Gastroesophageal sphincter (tissue), 4 donors: ENCODE measurements around the gene SLC25A12. TPM values are rescaled to one million over a fixed set of nuclear protein-coding genes. Genes with fewer than 3 reads are reported as not detected.
A peak's percentile ranks its signal among the peaks of the same experiment; 100 is the strongest.

Experiments
- ATAC-seq: fragments of 150-250 bp; one replicate; pipeline ENCODE4 v1.9.1; 2016; ENCODE audit warnings: mild to moderate bottlenecking, moderate library complexity
- H3K27ac ChIP-seq, 4 donors: fragments of 200-600 bp; sonication (generic) in 3 of 4; 1 replicate in 3 of 4; 2 replicates in 1 of 4; pipeline ENCODE4 v1.5.1; 2016 to 2019
- H3K27me3 ChIP-seq: fragments of 200-600 bp; sonication (generic); one replicate; pipeline ENCODE4 v1.5.1; 2019
- H3K36me3 ChIP-seq, 2 donors: fragments of 200-600 bp; sonication (generic); one replicate each; pipeline ENCODE4 v1.5.1; 2019; ENCODE audit warnings: control low read depth in 1 of 2
- H3K4me1 ChIP-seq, 3 donors: fragments of 200-600 bp; sonication (generic); 1 replicate in 2 of 3; 2 replicates in 1 of 3; pipeline ENCODE4 v1.5.1; 2016 to 2019; ENCODE audit warnings: control low read depth in 2 of 3
- H3K4me3 ChIP-seq, 2 donors: fragments of 200-600 bp; sonication (generic); one replicate each; pipeline ENCODE4 v1.5.1; 2019; ENCODE audit warnings: mild to moderate bottlenecking in 1 of 2, moderate library complexity in 1 of 2
- H3K9me3 ChIP-seq, 3 donors: fragments of 200-600 bp; sonication (generic); one replicate each; pipeline ENCODE4 v1.5.1; 2017 to 2019; ENCODE audit warnings: control low read depth in 2 of 3
- EP300 ChIP-seq: sonication (generic); formaldehyde crosslinking; IDR thresholded peaks from one replicate; pipeline ENCODE4 v1.6.1; 2017; ENCODE audit warnings: antibody characterized with exemption, mild to moderate bottlenecking
- POLR2A ChIP-seq, 2 donors: fragments of 450-650 bp; IDR thresholded peaks; one replicate each; pipeline ENCODE4 v1.6.1; 2017; ENCODE audit warnings: antibody characterized with exemption in 2 of 2, mild to moderate bottlenecking in 2 of 2, moderate library complexity in 1 of 2
- POLR2AphosphoS5 ChIP-seq: sonication (generic); formaldehyde crosslinking; IDR thresholded peaks from one replicate; pipeline ENCODE4 v1.6.1; 2017; ENCODE audit warnings: antibody characterized with exemption
- WGBS, 2 donors: methylation state at CpG; one replicate each; pipeline ENCODE4 v1.1.5; 2018; ENCODE audit warnings: low coverage in 1 of 2; 5-methylcytosine and 5-hydroxymethylcytosine counted together
- total RNA-seq, 4 donors: library from RNA; depleted of rRNA; stranded (reverse); fragments of >200 nt; gene quantifications; one replicate each; pipeline ENCODE4 v1.1.0, GENCODE V29; 2016
- TF ChIP-seq, protein P1 (sequence below), 4 experiments: fragments of 200-600 bp in 2 of 4; fragments of 450-650 bp in 2 of 4; sonication (generic) in 1 of 4; IDR thresholded peaks; one replicate each; pipeline ENCODE4 v1.5.1; 2017 to 2019; ENCODE audit warnings: antibody characterized with exemption in 4 of 4, mild to moderate bottlenecking in 2 of 4, moderate library complexity in 2 of 4

The SLC25A12 gene
- total RNA-seq, 4 donors from 2014 or later, result 54.9 to 82.7 (median 70.5) TPM

DNA sequence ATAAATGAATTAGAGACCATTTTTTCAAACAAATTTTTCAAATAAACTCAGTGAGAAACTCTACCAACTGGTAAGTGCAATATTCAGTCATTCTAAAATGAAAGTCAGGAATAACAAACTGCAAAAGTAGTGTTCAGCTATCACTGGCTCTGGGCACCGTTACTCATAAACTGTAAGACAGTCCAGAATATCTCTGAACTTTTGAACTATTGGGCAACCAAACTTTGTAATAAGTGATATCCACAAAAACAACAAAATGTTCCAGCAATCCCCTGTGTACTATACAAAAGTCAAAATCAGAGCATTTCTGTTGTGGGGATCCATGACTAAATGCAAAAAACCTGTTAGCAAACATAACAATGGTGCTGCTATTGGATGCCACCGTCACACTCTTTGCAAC lies 56.3 kb downstream of the SLC25A12 start:
- H3K27me3 ChIP-seq, result no peaks in the 10 kb centered on the region
- WGBS, 2 donors, result 34 to 84% methylated on average over 2 of the region's 2 CpGs
- H3K9me3 ChIP-seq, result no peaks in the 10 kb centered on the region
- H3K4me3 ChIP-seq, result no peak overlapping the region
- ATAC-seq, result peak; percentile 79
- no peak overlapping the region for H3K27ac ChIP-seq
- peaks cover 0 to 66% of the 10 kb centered on the region in 2 donors for H3K36me3 ChIP-seq
- TF ChIP-seq, protein P1, sequence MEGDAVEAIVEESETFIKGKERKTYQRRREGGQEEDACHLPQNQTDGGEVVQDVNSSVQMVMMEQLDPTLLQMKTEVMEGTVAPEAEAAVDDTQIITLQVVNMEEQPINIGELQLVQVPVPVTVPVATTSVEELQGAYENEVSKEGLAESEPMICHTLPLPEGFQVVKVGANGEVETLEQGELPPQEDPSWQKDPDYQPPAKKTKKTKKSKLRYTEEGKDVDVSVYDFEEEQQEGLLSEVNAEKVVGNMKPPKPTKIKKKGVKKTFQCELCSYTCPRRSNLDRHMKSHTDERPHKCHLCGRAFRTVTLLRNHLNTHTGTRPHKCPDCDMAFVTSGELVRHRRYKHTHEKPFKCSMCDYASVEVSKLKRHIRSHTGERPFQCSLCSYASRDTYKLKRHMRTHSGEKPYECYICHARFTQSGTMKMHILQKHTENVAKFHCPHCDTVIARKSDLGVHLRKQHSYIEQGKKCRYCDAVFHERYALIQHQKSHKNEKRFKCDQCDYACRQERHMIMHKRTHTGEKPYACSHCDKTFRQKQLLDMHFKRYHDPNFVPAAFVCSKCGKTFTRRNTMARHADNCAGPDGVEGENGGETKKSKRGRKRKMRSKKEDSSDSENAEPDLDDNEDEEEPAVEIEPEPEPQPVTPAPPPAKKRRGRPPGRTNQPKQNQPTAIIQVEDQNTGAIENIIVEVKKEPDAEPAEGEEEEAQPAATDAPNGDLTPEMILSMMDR (IDR thresholded peaks at IDR 0.05), result no peak
- TF ChIP-seq POLR2A (IDR thresholded peaks at IDR 0.05), result no peak
- no peak for TF ChIP-seq EP300
- no peak for TF ChIP-seq POLR2AphosphoS5
- H3K4me1 ChIP-seq, result no peaks in the 10 kb centered on the region

DNA sequence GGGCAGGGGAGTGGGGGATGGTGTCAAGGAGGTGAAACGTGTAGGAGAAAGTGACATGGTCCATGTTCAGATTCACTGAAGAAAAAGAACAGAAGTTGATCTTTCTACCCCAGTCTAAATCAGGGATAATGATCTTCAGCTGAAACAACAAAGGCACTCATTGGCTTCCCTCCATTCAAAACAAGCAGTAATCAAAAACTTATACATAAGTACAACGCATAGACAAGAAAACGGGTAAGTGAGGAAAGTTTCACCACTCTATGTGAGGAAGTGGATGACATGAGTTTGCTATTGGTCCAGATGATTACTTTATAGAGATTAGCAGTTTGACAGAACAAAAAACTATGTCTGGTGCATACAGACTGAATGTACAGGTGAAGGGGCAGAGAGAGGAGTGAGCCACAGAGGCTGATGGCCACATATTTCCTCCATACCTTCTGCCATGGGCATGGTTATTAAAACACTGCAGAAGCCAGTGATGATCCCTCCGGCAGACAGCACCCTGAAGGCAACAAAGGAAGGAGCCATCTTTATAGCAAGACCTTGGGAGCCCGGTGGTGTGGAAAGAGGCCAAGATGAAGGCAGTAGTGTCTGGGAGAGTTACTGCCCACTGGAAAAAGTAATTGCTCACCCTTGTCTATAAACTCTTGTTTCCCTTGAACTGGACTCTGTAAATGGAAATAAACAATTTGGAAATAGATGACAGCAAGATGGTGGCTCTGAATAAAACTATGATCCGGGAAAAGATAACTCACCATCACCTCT lies 57.7 kb downstream of the SLC25A12 start:
- H3K27ac ChIP-seq, result no peak overlapping the region
- peaks cover 0 to 66% of the 10 kb centered on the region in 2 donors for H3K36me3 ChIP-seq
- H3K4me1 ChIP-seq, result no peaks in the 10 kb centered on the region
- no peaks in the 10 kb centered on the region for H3K27me3 ChIP-seq
- TF ChIP-seq POLR2A (IDR thresholded peaks at IDR 0.05) (no peak), EP300 (no peak), POLR2AphosphoS5 (no peak)
- TF ChIP-seq, protein P1 (IDR thresholded peaks at IDR 0.05), result no peak
- no peak for ATAC-seq
- no peaks in the 10 kb centered on the region for H3K9me3 ChIP-seq
- H3K4me3 ChIP-seq, result no peak overlapping the region
- 81 to 83% methylated on average over 4 to 6 of the region's 6 CpGs for WGBS, 2 donors

DNA sequence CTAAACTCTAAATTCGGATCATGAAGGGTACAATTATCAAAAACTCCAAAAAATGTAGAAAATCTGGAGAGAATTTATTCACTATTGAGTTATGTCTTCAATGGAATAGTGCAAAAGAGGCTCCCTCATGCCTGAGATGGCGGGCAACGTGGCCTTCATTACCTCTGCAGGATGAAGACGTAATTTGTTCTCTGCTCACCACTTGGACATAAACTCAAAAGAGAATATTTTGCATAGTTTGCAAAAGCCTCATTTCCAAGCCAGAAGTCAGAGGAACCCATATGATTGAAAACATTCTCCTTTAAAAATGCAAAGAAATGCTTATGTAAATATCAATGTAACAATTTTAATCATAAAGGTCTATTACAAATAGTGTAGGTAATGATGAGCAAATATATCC lies 58.7 kb downstream of the SLC25A12 start:
- TF ChIP-seq POLR2A (IDR thresholded peaks at IDR 0.05), result no peak
- TF ChIP-seq EP300, result no peak
- no peak for TF ChIP-seq POLR2AphosphoS5
- TF ChIP-seq, protein P1 (IDR thresholded peaks at IDR 0.05), result no peak
- Histone ChIP-seq H3K36me3 (peaks cover 0 to 69% of the 10 kb centered on the region in 2 donors), H3K27ac (no peak overlapping the region), H3K4me1 (no peaks in the 10 kb centered on the region), H3K4me3 (no peak overlapping the region), H3K27me3 (no peaks in the 10 kb centered on the region), H3K9me3 (no peaks in the 10 kb centered on the region)
- no peak for ATAC-seq
- 87 to 95% methylated on average over 4 of the region's 4 CpGs for WGBS, 2 donors

DNA sequence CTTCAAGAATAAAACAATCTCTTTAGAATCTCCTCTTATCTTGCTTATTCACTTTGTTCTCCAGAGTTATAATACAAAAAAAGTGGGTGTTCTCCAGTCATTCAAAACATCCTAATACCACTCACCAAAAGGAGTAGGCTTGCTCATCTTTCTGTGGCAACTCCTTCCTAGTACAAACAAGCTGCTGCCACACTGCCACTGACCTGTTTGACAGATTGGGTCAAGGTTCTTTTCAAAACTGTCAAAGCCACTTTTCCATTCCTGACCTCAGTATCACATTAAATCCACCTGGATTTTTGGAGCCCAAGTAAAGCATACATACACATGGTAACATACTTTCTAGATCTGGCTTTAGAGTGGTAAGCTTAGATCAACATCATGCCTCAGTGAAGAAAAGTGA lies 59.8 kb downstream of the SLC25A12 start:
- no peaks in the 10 kb centered on the region for H3K4me1 ChIP-seq
- no peaks in the 10 kb centered on the region for H3K27me3 ChIP-seq
- no peak for TF ChIP-seq POLR2AphosphoS5
- TF ChIP-seq, protein P1 (IDR thresholded peaks at IDR 0.05), result no peak
- no peak for TF ChIP-seq POLR2A (IDR thresholded peaks at IDR 0.05)
- no peak for TF ChIP-seq EP300
- no peaks in the 10 kb centered on the region for H3K9me3 ChIP-seq
- H3K36me3 ChIP-seq, result peaks cover 0 to 78% of the 10 kb centered on the region in 2 donors
- no peak overlapping the region for H3K4me3 ChIP-seq
- no peak overlapping the region for H3K27ac ChIP-seq
- ATAC-seq, result no peak

DNA sequence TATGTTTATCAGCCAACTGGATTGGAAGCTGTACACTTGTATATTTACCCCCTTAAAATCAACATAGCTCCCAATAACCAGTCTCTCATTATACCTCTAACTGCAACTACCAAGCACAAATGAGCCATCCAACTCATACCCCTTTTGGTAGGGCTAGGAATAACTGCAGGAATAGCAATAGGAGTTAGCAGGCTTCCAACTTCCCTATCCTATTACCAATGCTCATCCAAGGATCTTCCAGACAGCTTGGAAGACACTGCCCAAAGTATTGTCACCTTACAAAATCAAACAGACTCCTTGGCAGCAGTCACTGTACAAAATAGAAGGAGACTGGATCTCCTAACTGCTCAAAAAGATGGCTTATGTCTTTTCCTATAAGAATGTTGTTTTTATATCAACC lies 61.6 kb downstream of the SLC25A12 start:
- Histone ChIP-seq H3K4me3 (no peak overlapping the region), H3K27ac (no peak overlapping the region), H3K27me3 (no peaks in the 10 kb centered on the region), H3K9me3 (no peaks in the 10 kb centered on the region), H3K4me1 (no peaks in the 10 kb centered on the region), H3K36me3 (peaks cover 0 to 95% of the 10 kb centered on the region in 2 donors)
- TF ChIP-seq EP300, result no peak
- TF ChIP-seq, protein P1 (IDR thresholded peaks at IDR 0.05), result no peak
- no peak for TF ChIP-seq POLR2AphosphoS5
- TF ChIP-seq POLR2A (IDR thresholded peaks at IDR 0.05), result no peak
- no peak for ATAC-seq
